Measurements from ENCODE around the gene TMEM164. TPM values are rescaled to one million over a fixed set of nuclear protein-coding genes. Genes with fewer than 3 reads are reported as not detected.
A peak's percentile ranks its signal among the peaks of the same experiment; 100 is the strongest.

TMEM164 gene
- polyA plus RNA-seq, 1 experiment = 12.9 TPM

GRCh38 chrX:110163488-110163887 lies 160.6 kb downstream of the TMEM164 start:
- CTCF ChIA-PET = interaction anchor here (0.6 to 15.3 kb wide), 5 partner anchors 12 to 250 kb away, joined by 3 to 464 read pairs (median 3); no protein-coding TSS in a partner anchor
- no peak for DNase-seq (ENCODE audit: low read depth, low spot score)
- Histone ChIP-seq H3K4me3 (ENCODE audit: low read depth, low read length) (no peak overlapping the region), H3K27ac (ENCODE audit: low read depth, low read length) (no peak overlapping the region), H3K27me3 (ENCODE audit: control insufficient read depth, insufficient read depth, low read length) (no peaks in the 10 kb centered on the region), H3K9me3 (ENCODE audit: control insufficient read depth, insufficient read depth, low read length) (no peaks in the 10 kb centered on the region)
- TF ChIP-seq CTCF (IDR thresholded peaks at IDR 0.05; ENCODE audit: low read depth, low read length) = no peak
- POLR2A ChIA-PET = interaction anchor here (0.8 kb wide), 1 partner anchor 10 kb away, joined by 3 read pairs; no protein-coding TSS in a partner anchor

- no peak overlapping the region for H3K4me3 ChIP-seq (ENCODE audit: low read depth, low read length)
- H3K9me3 ChIP-seq (ENCODE audit: control insufficient read depth, insufficient read depth, low read length) = no peaks in the 10 kb centered on the region
- ChIA-PET POLR2A (no interaction called here), CTCF (interaction anchor here (0.8 to 1.4 kb wide), 5 partner anchors 11 to 245 kb away, joined by 3 to 5 read pairs (median 4); no protein-coding TSS in a partner anchor)
- H3K27me3 ChIP-seq (ENCODE audit: control insufficient read depth, insufficient read depth, low read length) = no peaks in the 10 kb centered on the region
- no peak for DNase-seq (ENCODE audit: low read depth, low spot score)
- peak; percentile 50 for TF ChIP-seq CTCF (IDR thresholded peaks at IDR 0.05; ENCODE audit: low read depth, low read length)
- H3K27ac ChIP-seq (ENCODE audit: low read depth, low read length) = no peak overlapping the region
Measured at GRCh38 chrX:110167952-110168451, 165.1 kb downstream of the TMEM164 start.

- ChIA-PET POLR2A (no interaction called here), CTCF (interaction anchor here (0.8 to 1.4 kb wide), 5 partner anchors 10 to 244 kb away, joined by 3 to 5 read pairs (median 4); no protein-coding TSS in a partner anchor)
- Histone ChIP-seq H3K9me3 (ENCODE audit: control insufficient read depth, insufficient read depth, low read length) (no peaks in the 10 kb centered on the region), H3K27ac (ENCODE audit: low read depth, low read length) (no peak overlapping the region), H3K27me3 (ENCODE audit: control insufficient read depth, insufficient read depth, low read length) (no peaks in the 10 kb centered on the region), H3K4me3 (ENCODE audit: low read depth, low read length) (no peak overlapping the region)
- no peak for TF ChIP-seq CTCF (IDR thresholded peaks at IDR 0.05; ENCODE audit: low read depth, low read length)
- DNase-seq (ENCODE audit: low read depth, low spot score) = no peak
Measured at GRCh38 chrX:110168585-110168984, 165.7 kb downstream of the TMEM164 start.

GRCh38 chrX:110170029-110170428 lies 167.1 kb downstream of the TMEM164 start:
- no peak for TF ChIP-seq CTCF (IDR thresholded peaks at IDR 0.05; ENCODE audit: low read depth, low read length)
- H3K9me3 ChIP-seq (ENCODE audit: control insufficient read depth, insufficient read depth, low read length) = no peaks in the 10 kb centered on the region
- no peaks in the 10 kb centered on the region for H3K27me3 ChIP-seq (ENCODE audit: control insufficient read depth, insufficient read depth, low read length)
- DNase-seq (ENCODE audit: low read depth, low spot score) = no peak
- no peak overlapping the region for H3K4me3 ChIP-seq (ENCODE audit: low read depth, low read length)
- ChIA-PET CTCF (no interaction called here), POLR2A (no interaction called here)
- no peak overlapping the region for H3K27ac ChIP-seq (ENCODE audit: low read depth, low read length)

- Histone ChIP-seq H3K9me3 (ENCODE audit: control insufficient read depth, insufficient read depth, low read length) (no peaks in the 10 kb centered on the region), H3K27ac (ENCODE audit: low read depth, low read length) (no peak overlapping the region), H3K4me3 (ENCODE audit: low read depth, low read length) (no peak overlapping the region), H3K27me3 (ENCODE audit: control insufficient read depth, insufficient read depth, low read length) (no peaks in the 10 kb centered on the region)
- ChIA-PET CTCF (interaction anchor here (1.4 kb wide), 1 partner anchor 11 kb away, joined by 4 read pairs; no protein-coding TSS in a partner anchor), POLR2A (no interaction called here)
- no peak for DNase-seq (ENCODE audit: low read depth, low spot score)
- TF ChIP-seq CTCF (IDR thresholded peaks at IDR 0.05; ENCODE audit: low read depth, low read length) = no peak
Measured at GRCh38 chrX:110171442-110171841, 168.5 kb downstream of the TMEM164 start.
